H1 (cell line): ENCODE data around the gene TTC33. TPM values are rescaled to one million over a fixed set of nuclear protein-coding genes. Genes with fewer than 3 reads are reported as not detected.

Experiments
- CHD1 ChIP-seq: IDR thresholded peaks from 2 replicates; pipeline ENCODE4 v1.6.1; 2012; ENCODE audit warnings: low read depth, low read length, improper control_type of control experiment
- CHD7 ChIP-seq: fragments of 300-600 bp; sonication (generic); IDR thresholded peaks from 2 replicates; pipeline ENCODE4 v1.7.1; 2012; ENCODE audit warnings: low read length, moderate library complexity, mild to moderate bottlenecking, inconsistent platforms; ENCODE audit not compliant: insufficient replicate concordance
- GABPA ChIP-seq: IDR thresholded peaks from 2 replicates; pipeline ENCODE4 v1.6.1; 2011; ENCODE audit warnings: mild to moderate bottlenecking, low read length, moderate library complexity, borderline replicate concordance; ENCODE audit not compliant: insufficient read depth
- HDAC2 ChIP-seq, 2 experiments: fragments of 300-600 bp in 1 of 2; sonication (generic) in 1 of 2; IDR thresholded peaks; 2 replicates each; pipeline ENCODE4 v1.6.1; 2011 to 2012; ENCODE audit warnings: low read depth in 2 of 2, low read length in 2 of 2, mild to moderate bottlenecking in 2 of 2, moderate library complexity in 2 of 2, borderline replicate concordance in 1 of 2, inconsistent platforms in 1 of 2
- POU5F1 ChIP-seq: IDR thresholded peaks from 2 replicates; pipeline ENCODE4 v1.6.1; 2011; ENCODE audit warnings: low read depth, mild to moderate bottlenecking, low read length, moderate library complexity
- RBBP5 ChIP-seq: IDR thresholded peaks from 2 replicates; pipeline ENCODE4 v1.7.1; 2012; ENCODE audit warnings: low read depth, mild to moderate bottlenecking, inconsistent platforms, low read length, moderate library complexity, borderline replicate concordance
- RFX5 ChIP-seq: IDR thresholded peaks from 2 replicates; pipeline ENCODE4 v1.6.1; 2011; ENCODE audit warnings: low read depth, low read length, improper control_type of control experiment, borderline replicate concordance
- SUZ12 ChIP-seq: fragments of 200-600 bp; sonication (generic); IDR thresholded peaks from 2 replicates; pipeline ENCODE4 v1.6.1; 2012; ENCODE audit warnings: mild to moderate bottlenecking, inconsistent platforms, low read length, moderate library complexity, mixed read lengths
- TAF1 ChIP-seq: IDR thresholded peaks from 2 replicates; pipeline ENCODE4 v1.6.1; 2011; ENCODE audit warnings: mild to moderate bottlenecking, low read depth, low read length
- polyA plus RNA-seq, 7 experiments: library from polyadenylated mRNA; depleted of rRNA in 3 of 7; stranded (reverse) in 5 of 7; unstranded in 2 of 7; fragments of >200 nt in 5 of 7; fragments of 200-250 nt in 2 of 7; gene quantifications; 1 replicate in 5 of 7; 2 replicates in 1 of 7; 4 replicates in 1 of 7; pipeline versions ENCODE4 v1.2.1 to v1.2.3, GENCODE V29; 2011 to 2013; ENCODE audit warnings: missing spikeins in 2 of 7, mixed read lengths in 2 of 7
- total RNA-seq: library from RNA; stranded (reverse); fragmentation: NEBNext Ultra II Directional; extraction: Animal tissue kit (Norgen Biotek cat#: 25700); gene quantifications from 2 replicates; pipeline ENCODE4 v1.2.1, GENCODE V29; 2021

The TTC33 gene
- total and polyA plus RNA-seq, 2 of the 8 experiments (the other 6 are each of a cell fraction or from before 2014, with no cell fraction given), result 1.2 to 12.6 TPM

- TF ChIP-seq CHD7, result no peak
- no peak for TF ChIP-seq SUZ12
- TF ChIP-seq RBBP5, result no peak
- TF ChIP-seq CHD1, result no peak
- no peak for TF ChIP-seq HDAC2 (IDR thresholded peaks at IDR 0.05; ENCODE audit: borderline replicate concordance in 1 of 2, low read depth in 2 of 2, low read length in 2 of 2)
- no peak for TF ChIP-seq TAF1
- TF ChIP-seq RFX5, result no peak
- TF ChIP-seq GABPA, result no peak
- TF ChIP-seq POU5F1, result no peak
Measured at GRCh38 chr5:40779561-40779960, 23.8 kb upstream of the TTC33 start (continued).
